GM19035 (cell line): ENCODE measurements around the gene CRYGD.
"Not testable (repeated sequence)": the region's sequence is repeated elsewhere in the genome, so short reads cannot be mapped to it uniquely, and the experiment has no call there.

Experiments used
- ATAC-seq: cut with Tn5 transposase; IDR thresholded peaks from one replicate; pipeline ENCODE4 v1.9.1; 2021; ENCODE audit not compliant: unreplicated experiment

CRYGD gene

DNA sequence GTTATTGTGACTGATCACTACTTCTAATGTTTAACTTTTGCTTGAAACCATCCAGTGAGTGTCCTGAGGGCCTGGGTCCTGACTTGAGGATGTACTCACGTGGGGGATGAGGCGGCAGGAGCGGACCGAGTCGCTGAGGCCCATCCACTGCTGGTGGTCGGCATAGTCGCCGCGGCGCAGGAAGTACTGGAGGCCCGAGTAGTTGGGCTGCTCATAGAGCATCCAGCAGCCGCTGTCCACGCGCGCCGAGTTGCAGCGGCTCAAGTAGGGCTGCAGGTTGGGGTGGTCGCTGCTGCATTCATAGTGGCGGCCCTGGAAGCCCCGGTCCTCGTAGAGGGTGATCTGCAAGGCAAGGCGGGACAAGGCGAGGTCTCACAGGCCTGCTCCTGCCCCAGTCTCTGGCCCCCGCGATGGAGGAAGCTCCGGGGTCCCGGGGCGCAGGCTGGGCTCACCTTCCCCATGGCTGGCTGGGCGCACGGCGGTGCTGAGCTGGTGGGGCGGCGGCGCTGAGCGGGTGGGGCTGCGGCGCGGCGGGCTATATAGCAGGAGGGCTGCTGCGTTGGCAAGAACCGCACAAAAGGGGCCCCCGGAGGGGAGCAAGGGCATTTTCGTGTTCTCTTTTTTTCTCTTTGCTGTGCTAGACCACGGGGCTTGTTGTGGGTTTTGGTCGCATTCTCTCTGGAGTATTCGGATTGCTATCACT, at the start of gene CRYGD:
CRYGD (minus strand) TSS at position 512 of the 703 bp plus-strand sequence; CDS start at position 461, 51 bp downstream.
- ATAC-seq: not testable (repeated sequence)

DNA sequence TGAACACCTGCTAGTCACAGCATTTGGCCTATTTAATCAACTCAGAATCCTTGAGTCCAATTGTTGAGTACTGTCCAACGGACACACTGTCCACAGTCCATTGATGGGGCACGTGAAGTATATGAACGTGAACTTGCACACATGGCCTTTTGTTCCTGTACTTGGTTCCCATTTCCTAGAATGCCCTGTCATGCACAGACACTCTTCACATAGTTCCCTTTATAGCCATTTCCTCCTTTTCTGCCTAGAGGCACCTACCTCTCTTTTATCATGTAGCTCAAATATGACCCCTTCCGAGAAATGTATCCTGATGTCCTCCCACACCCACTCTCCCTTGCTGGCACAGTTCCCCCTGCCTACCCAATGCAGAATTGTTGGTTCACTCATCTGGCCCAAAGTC, 47.8 kb upstream of the CRYGD start:
- no peak for ATAC-seq

DNA sequence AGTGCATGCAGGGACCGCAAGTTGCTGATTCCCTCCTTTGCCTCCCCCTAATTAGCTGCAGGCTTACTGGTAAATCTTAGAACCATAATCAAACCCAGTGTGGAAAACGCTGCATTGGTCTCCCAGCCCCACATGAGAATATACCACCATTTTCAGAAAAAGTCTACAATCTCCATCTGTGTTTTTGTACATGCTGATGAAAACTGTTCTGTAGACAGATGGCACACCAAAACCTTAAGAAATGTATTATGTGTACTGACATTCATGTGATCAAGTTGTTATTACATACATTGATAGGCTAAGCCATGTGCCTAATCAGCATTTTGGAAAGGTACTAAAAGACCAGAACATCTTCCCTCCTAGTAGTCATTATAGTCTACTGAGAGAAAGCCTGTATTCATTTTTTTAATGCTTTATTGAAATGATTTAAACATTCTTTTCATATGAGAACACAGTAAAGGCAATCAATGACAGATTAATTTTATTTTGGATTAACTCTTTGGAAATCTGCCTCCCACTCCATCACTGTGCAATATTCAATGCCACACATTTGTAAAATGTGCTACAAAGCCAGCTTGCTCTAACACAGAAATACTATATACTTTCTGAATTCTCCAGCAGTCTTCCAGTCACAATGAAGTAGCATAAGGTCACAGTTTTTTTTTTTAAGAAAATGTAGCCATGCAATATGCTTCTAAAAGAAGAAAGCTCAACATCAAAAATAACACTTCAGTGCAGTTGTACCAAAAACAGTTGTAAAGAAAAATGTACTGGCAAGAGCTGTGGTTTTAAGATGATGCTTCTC, 40.8 kb upstream of the CRYGD start:
- no peak for ATAC-seq

DNA sequence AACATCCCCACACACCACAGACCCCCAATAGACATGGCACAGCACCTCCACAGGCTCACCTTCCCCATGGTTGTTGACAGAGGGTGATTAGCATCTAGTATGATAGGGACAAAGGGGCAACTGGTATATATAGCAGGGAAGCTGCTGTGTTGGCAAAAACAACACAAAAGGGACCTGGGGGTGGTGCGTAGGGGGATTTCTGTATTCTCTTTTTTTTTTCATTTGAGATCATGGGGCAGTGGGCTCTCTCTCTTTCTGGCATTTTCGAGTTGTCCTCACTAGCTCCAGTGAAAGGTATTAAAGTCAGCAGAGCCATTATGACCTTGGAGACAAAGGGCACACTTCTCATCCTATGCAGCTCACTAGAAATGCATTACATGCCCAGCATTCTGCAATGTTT, 39.2 kb upstream of the CRYGD start, which contains the start of gene CRYGA:
CRYGA (minus strand) TSS at position 101 of the 400 bp plus-strand sequence; CDS start at position 68, 33 bp downstream.
- no peak for ATAC-seq

DNA sequence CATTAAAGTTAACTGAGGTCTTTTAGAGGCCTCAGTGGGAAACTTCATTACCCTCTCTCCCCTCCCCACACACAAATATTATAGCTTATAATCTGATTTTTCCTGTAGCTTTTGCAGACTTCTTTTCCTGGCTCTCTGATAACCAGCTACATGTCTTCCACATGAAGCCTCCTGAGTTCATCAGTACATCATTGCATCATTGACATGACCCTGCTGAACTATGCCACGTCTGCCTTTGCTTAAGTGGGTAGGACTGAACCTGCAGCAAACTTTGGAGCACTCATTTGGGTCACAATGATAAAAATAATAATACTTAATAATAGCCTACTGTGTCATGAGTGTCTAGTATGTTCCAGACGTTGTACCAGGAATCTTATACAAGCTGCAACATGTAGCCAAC, 32.1 kb upstream of the CRYGD start:
- ATAC-seq: no peak

DNA sequence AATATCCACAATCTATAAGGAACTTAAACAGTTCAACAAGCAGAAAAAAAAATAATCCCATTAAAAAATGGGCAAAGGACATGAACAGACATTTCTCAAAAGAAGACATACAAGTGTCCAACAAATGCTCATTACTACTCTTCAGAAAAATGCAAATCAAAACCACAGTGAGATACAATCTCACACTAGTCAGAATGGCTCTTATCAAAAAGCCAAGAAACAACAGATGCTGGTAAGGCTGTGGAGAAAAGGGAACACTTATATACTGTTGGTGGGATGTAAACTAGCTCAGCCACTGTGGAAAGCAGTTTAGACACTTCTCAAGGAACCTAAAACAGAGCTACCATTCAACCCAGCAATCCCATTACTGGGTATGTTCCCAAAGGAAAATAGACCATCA, 28.8 kb upstream of the CRYGD start:
- ATAC-seq: no peak

DNA sequence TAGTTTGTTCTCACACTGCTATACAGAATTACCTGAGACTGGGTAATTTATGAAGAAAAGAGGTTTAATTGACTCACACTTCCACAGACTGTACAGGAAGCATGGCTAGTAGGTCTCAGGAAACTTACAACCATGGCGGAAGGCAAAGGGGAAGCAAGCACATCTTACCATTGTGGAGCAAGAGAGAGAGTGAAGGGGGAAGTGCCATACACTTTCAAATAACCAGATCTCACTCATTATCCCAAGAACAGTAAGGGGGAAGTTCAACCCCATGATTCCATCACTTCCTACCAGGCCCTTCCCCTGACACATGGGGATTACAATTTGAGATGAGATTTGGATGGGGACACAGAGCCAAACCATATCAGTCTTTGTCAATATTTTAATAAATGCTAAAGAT, 26.6 kb upstream of the CRYGD start:
- ATAC-seq: no peak

DNA sequence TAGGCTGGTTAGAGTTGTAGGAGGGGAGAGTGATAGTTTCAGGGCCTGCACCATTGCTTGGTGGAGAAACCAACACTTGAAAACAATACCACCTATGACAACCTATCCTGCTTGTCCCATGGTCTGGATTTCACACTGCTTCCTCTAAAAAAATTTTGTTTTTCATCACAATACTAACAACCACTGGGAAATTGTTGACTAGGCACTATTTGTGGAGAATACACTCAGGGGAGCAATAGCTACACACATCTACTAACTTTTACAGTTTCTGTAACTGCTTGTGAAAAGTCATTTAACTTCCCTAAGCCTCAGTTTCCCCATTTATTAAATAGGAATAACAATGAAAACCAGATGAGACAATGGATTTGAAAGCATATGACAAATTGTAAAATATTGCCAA, 25.8 kb upstream of the CRYGD start:
- ATAC-seq: no peak

DNA sequence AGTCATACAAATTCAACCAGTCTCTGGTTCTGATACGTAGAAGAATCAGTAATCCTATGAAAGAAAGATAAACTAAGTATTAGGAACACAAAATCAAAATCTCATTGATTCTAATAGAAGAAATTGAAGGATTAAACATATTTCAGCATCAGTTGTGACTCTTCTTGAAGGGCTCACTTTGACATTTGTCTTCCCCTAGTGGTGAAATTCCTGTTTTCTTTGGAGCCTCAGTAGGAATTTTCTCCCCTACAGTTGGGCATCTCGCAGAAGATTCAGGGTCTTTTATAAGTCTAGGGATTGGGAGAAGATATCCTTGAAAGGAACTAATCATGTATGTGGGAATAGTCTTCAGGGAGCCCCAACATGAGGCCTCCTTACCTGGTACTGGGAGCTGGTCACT, 24.5 kb upstream of the CRYGD start:
- no peak for ATAC-seq

DNA sequence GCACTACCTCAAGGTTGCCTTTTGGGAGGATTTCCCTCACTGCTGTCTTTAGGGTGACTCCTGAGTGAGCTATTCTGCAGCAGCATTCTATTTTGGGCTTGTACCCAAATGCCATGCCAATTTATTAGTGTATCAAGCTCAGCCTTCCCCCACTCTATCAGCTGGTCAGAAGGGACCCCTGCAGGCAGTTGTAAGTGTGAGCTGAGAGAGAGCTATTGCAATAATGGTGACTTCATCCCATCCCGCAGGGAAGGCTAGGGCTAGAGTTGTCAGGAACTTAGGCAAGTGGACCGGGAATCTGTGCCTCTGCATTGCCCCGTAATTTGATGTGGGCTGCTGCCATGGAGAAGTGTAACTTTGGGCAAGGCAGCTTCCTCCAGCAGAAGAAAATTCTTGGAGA, 23.4 kb upstream of the CRYGD start:
- ATAC-seq: no peak

DNA sequence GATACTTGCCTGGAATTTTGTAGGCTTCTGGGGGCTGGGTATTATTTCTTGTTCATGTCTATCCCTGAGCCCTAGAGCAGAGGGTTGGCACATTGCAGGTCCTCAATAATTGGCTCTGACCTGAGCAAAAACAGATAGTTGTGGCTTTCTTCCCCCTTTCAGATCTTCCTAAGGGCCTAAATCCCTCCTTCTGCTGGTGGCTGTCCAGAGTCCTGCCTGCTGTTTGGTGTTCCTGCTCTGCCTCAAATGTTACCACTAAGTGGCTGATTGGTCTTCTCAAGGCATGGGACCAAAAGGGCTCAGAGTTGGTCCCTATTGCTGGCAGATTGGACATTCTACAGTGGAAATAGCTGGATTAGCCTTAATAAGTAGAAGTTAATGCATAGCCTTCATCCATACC, 22.7 kb upstream of the CRYGD start:
- ATAC-seq: no peak

DNA sequence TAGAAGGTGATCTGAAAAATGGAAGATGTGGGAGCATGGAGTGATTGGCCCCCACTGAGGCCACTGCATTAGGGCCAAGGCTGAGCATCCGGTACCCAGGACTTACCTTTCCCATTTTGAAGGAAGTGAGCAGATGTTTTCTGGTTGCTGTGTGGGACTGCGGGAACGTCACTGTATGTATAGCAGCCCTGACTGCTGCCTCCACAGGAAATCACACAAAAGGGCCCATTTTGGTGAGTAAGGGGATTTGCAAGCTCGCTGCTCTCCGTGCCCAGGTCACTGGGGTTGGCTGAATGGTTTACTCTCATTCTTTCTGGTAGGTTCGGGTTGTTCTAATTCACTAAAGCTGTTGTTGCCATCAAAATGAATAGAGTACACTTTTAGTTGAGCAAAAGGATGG, 21.7 kb upstream of the CRYGD start, which contains the start of gene CRYGB:
CRYGB (minus strand) TSS at position 153 of the 400 bp plus-strand sequence; CDS start at position 115, 38 bp downstream.
- ATAC-seq: no peak

DNA sequence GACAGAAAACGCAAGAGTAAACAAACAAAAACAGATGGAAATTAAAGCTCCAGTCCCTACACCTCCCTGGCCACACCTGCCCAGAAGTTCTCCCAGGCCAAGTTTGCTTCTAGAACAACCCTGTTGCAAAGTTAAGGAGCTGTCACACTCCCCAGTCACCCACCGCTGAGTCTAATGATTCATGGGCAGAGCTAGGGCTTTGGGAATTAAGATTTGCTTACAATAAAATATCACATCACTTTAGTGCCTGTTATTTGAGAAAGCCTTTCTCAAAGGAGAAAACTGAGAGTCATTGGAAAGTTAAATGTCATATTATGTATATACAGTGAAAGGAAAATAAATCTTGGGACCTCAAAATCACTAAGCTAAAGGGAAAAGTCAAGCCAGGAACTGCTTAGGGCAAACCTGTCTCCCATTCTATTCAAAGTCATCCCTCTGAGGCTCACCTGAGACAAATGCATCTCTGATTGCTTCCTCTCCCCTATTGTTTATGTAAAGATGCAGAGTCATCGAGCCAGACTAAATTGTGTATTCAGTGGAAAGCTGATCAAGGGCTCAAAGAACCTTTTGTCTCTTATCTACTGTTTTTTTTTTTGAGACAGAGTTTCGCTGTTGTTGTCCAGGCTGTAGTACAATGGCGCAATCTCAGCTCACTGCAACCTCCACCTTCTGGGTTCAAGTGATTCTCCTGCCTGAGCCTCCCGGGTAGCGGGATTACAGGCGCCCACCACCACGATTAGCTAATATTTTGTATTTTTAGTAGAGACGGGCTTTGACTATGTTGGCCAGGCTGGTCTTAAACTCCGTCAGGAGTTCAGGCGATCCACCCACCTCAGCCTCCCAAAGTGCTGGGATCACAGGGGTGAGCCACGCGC, 18.8 kb upstream of the CRYGD start:
- no peak for ATAC-seq

DNA sequence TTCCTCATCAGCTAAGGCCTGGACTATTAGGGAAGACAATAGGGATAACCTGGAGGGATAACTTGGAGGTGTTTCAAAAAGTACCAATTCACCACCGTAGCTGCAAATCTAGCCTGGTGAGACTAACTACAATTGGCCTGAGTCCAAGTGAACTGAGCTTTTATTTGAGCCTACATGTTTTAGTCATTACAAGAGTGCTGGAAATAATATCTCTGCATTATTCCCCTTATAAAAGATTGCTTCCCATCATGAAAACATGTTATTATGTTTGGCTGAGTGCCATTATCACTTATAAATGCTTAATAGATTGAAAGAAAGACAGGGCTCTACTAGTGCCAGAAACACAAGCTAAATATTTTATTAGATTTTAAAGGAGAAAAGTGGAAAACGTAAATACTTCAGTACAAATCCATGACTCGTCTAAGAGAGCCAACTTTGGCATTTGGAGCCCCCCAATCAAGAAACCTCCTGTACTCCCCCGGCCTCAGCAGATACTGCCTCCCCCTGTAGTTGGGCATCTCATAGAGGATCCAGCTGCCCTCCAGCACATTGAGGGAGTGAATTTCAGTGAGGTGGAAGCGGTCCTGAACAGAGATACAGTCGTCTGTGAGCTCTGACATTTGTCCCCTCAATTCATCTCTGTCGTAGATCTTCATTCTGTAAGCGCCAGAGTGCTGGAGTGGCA, 18.1 kb upstream of the CRYGD start:
- no peak for ATAC-seq

DNA sequence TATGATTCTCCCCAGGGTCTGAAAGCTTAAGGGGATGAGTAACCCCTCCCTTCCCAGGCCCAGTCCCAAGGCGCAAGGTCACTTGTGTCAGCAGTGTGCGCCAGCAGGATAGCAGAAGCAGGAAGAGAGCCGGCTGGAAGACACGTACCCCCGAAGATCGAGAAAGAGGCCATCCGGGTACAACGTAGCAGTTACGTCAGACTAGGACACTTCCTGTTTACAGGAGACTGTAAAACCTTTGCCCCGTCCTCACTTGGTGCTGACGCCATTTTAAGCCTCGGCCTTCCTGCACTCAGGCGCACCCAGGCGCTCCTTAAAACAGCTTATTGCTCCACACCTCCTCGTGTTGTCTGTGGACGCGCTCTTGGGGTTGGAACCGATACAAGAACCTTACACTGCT, 15.1 kb upstream of the CRYGD start:
- ATAC-seq: no peak

DNA sequence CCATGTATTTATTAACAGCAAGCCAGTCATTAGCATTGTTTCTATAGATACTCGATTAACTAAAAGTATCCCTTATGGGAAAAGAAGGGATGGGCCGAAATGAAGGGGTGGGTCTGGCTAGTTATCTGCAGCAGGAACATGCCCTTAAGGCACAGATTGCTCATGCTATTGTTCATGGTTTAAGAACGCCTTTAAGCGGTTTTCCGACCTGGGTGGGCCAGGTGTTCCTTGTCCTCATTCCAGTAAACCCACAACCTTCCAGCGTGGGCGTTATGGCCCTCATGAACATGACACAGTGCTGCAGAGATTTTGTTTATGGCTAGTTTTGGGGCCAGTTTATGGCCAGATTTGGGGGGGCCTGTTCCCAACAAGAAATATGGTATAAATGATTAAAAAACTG, 14.0 kb upstream of the CRYGD start:
- ATAC-seq: not testable (repeated sequence)

DNA sequence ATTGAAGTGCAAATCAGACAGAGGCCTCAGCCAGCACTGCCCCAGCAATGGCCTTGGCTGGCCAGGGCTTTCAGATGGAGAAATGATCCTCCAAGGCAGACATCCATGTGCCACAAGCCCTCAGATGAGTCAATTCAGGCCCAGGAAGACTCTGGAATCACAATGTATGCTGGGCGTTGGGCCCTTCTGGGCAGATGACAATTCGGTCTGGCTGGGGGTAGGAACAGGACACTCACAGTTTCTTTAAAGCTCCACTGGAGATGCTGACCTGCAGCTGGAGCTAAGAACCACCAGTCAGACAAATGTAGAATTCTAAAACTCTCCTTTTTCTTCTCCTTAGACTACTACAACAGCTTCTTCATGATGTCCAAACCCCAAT, 12.4 kb upstream of the CRYGD start:
- no peak for ATAC-seq

DNA sequence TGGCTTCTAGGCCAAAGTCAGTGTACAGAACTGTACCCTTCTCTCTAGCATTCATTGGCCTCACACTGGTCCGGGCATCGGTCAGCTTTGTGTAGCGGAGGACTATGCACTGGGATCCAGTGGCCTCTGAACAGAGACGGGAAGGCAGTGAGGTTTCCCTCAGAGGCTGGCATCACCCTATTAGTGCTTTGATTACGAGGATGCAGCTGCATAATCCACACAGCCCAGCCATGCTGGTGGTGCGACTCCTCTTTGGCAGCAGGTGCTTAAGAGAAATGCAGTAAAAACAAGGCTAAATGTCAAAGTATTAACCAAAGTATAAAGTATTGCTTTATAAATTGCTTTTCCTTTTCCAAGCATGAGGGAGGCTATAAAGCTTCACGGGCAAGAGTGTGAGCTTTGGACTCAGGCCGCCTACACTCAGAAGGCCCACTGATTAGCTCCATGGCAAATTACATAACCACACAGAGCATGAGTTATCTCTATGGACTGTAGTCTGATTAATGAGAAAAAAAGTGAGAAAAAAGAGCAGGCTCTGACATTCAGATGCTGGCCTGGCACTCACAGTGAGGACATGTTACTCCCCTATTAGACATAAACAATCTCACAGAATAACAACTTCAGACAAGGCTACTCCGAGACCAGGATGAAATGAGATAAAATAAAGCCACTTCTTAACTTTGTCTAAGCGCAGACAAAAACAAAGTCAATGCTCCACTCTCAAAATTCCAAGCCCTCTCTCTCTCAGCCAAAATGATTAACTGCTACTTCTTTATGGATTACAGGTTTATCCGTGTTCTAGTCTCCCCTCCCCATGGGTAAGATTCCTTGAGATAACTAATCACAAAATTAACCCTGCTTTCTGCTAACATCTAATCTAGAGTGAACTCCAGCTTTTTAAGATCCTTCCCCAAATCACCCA, 11.7 kb upstream of the CRYGD start:
- ATAC-seq: no peak

DNA sequence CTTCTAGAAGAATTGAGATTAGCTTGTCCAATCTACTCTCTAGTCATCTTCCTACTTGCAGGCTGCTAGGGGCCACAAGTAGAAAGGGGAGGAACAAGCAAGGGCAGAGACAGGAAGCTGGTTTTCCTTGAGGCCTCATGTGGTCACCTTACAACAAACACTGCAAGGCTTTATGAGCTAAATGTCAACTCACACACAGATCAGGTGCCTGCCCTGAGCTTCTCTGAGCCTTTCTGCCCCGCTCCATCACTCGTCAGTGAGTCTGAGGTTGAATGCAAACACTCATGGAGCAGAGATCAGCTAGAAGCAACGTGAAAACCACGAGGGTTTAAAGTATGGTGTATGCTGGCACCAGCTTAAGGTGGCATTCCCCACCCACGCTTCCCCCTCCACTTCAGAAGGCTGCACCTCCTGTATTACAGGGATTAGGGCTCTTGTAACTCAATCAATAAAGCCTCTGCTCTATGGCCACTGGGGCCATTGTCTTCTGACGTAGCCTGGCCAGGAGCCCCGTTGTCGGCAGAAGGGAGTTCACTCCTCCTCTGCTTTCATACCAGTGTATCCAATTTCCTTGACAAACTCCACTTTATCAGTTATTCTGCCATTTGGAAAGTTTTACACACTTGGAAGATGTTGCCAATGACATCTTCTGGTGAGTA, 10.7 kb upstream of the CRYGD start:
- no peak for ATAC-seq
